Activated CD4-positive, alpha-beta T cell treated with anti-CD3 and anti-CD28 coated beads, Interleukin-2, amount 50 U/mL, for 1 hour (primary cell): ENCODE measurements around the gene SATB2.

ENCODE experiments used
- DNase-seq: peaks from one replicate; pipeline ENCODE4 v3.0.0-alpha.2; 2020

SATB2 gene

DNA sequence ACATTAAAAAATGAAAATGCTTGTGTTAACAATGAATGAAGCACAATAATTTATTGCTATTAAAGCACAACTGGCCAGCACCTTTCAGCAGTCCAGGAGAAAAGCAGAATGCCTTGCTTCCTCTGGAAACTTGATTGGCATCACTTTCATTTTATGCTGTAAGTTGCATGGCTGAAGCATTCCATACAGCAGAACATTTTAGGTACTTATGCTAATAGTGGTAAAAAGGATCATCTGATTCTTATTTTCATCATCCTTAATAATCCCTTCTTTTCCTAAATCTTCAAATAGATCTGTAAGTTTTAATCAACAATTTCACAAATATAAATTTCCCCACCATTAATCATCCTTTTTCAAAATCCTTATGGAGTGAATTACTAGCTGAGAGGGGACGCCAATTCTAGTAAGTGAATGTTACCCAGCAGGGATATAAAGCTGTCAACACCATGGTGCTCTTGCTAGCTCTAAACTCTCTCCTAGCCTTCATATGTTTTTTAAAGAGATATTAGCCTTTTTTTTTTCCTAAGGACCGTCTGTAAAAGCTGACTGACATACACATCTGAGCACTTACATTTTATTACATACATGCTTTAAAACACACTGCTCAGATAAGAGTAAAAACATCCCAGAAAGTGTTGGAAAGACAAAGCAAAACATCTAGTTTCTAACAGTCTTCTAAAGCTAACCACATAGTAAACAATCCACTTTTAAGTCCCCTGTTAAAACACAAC, 5.3 kb downstream of the SATB2 start:
- DNase-seq = no peak

GRCh38 chr2:199449956-199450355, 7.8 kb downstream of the SATB2 start:
- no peak for DNase-seq

DNA sequence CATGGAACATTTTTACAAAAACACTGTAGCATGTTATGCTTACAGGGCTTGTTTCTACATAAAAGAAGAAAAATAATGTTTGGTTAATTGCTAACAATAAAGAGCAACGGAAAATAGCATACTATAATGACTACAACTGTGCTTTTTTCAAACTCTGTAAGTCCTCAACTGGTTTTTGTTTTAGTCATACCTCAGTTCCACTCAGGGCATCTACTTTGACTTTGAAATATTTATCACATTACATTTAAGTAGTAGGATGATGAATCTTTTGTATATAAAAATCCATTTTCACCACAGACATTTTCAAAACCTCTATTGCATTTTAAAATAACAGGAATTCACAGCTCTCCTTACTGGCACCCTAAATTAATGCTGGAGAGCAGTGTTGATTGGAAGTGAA, 8.3 kb downstream of the SATB2 start:
- no peak for DNase-seq

DNA sequence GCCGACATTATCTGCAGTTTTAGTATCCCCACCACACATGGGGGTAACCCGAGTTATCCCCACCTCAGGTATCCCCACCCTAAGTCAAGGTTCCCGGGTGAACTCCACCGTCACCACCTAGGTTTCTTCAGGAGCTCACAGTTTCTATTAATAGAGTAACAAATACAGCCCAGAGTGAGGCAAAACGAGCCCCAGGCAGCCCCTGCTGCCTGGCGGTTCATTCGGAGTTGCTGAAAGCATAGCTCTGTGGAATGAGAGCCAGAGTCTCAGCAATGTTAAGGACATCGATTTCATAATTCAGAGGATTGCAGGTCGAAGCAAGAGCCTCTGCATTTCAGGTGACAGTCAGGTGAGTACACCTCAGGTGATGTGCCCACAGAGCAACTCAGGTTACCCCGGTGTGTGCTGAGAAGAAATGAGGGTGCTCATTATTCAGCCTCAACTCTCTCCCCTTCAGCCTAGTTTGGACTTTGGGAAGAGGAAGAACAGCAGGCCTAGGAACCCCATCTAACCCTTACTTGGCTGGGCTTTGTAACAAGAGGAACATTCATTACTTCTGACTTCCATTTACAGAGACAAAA, 10.7 kb downstream of the SATB2 start:
- no peak for DNase-seq

DNA sequence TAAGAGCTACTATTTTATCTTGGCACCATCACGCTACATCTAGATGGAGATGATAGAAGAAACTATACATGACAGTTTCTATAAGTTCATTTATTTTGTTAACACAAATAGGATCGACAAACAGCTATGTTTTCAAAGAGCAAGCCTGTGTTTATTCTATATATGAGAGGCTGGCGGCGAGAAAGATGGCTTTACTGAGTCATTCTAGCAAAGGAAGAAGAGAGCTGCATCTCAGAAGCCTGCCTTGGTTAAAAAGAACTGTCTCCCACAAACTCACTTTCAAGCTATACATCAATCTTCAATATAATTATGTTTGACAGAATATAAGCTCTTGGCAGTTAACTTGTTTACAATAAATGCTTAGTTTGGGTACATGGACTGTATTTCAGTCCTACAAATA, 13.0 kb downstream of the SATB2 start:
- no peak for DNase-seq

DNA sequence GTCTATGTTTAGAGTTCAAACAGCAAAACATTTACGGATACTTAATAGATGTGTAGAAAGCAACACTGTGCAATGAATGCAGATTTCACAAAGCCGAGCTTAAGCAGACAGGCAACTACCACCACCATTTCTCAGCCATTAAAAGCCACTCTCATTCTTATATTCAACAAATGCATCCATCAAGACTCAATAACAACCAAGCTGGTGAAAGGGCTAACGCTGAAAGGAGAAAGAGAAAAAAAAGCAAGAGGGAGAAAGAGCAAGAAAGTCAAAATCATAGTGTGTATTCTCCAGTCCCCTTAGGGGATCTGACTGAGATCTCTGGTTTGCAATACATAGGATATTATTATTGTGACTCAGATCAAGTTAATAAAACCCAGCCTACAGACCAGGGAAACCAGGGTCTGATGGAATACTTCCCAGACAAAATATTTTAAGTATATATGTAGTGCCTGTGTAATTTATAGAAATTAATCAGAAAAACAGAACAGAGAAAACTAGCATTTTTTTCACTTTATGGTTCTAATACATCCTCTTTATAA, 14.1 kb downstream of the SATB2 start:
- DNase-seq = no peak

GRCh38 chr2:199442173-199442572, 15.6 kb downstream of the SATB2 start:
- no peak for DNase-seq

- DNase-seq = no peak
Measured at GRCh38 chr2:199441759-199442158, 16.0 kb downstream of the SATB2 start.

DNA sequence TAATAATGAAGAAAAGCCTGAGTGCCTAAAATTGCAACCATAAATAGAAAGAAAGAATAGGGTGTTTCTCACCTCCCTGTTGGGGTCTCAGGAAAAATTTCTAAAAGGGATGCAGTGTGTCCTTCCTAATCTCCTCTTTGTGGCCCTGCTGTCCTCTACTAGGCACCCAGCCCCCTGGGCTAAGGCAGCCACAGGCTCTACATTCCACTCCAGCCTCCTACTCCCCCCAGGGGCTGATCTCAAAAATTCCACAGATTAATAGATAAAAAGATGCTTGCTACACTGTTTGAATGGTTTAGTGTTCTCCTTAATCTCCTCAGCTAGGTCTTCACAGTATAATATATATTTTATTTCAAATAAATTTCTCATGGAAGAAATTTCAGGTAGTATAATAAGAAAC, 17.6 kb downstream of the SATB2 start:
- DNase-seq = no peak

- no peak for DNase-seq
Measured at GRCh38 chr2:199439542-199439941, 18.2 kb downstream of the SATB2 start.

- DNase-seq = no peak
Measured at GRCh38 chr2:199439066-199439465, 18.7 kb downstream of the SATB2 start.

DNA sequence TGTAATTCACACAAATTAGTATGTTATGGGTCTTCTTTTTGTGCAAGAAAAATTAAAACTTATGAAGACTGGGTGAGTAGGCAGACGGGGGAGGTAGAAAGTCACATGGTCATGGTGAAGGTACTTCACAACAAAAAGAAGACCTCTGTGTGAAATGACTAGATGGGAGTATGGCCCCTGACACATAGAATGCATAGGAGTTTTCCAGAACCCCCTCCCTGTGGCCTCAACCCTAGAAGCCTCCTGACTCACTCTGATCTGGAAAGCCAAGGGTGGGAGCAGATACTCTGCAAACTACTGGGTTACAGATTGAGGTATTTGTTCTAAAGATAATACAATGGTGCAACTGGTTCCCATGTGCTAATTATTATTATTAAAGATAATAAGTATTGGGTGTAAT, 23.2 kb downstream of the SATB2 start:
- no peak for DNase-seq

DNA sequence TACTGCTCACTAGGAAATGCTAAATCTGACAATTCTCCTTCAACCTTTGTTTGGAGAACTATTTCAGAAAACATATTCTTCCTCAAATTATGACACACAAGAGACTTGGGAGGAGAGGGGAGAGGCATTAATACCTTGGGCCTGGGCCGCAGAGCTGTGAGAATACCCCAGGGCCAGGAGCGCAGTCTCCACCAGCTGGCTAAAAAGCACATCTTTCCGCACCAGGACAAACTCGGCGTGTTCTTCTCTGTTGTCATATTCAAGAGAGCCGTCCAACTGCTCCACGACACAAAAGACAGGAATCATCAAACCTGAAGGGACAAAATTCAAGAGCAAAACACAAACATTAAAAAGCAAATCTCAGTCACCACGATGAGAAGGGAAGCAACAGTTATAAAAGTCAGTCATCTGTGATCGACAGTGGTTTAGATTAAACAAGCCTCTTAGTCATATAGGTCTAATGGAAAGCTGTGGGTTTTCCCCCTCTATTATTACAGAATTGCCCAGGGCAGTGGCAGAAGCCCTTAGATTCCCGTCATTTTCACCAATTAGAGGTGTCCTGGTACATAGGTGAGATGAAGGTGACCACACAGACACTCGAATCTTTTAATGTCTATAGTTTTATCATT, 24.4 kb downstream of the SATB2 start:
- no peak for DNase-seq

DNA sequence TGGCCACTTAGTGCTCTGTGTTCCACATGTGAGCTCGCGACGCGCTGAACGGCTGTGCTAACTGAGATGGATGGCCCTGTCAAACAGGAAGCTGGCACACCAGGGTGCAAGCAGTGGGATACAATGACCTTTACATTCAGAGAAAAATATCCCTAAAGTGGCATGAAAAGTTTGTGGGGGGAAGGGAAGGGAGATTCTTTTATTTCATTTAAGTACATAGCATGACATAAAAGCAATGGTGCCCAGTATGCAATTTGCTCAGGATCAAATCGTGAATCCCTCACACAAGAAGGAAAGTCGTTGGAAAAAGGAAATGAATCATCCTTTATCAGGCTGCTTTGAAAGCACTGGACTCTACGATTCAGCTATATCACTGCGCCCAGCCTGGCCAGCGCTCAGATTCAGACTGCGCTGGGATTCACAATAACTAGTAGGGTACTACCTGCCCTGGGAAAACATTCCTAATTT, 26.0 kb downstream of the SATB2 start:
- no peak for DNase-seq

DNA sequence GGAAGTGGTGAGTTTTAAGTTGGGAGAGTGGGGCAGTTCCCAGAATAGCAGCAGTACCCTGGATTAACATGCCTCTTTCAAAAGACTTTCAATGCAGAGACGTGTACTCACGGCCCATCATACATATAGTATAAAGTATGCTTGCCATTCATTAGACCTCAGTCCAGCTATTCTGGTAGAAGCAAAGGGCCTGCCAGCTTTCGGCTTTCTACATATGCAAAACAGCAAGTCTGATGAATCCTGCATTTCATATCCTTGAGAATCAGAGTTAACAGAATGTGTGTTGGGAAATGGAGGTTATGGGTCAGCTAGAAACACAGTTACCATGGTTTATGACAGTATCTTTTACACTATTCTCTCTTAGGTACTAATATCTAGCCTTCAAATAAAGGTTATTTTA, 27.5 kb downstream of the SATB2 start:
- DNase-seq = no peak

GRCh38 chr2:199428291-199428690, 29.4 kb downstream of the SATB2 start:
- DNase-seq = no peak

DNA sequence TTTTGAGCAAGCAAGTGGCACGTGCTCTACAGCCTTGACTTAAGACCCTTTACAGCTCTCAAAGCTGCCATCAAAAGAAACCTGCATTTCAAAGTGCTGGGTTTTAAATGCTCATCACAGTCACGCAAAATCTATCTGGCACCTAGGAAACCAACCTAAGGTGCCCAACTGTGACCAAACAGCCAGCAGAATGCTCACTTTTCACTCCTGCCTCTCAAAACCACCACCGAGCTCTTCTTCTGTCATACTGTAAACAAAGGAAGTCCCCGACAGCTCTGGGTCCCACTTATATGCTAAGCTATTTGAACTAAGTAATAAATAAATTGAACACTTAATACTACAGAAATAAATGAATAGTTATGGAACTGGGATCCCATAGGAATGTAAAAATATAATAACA, 33.6 kb downstream of the SATB2 start:
- no peak for DNase-seq

DNA sequence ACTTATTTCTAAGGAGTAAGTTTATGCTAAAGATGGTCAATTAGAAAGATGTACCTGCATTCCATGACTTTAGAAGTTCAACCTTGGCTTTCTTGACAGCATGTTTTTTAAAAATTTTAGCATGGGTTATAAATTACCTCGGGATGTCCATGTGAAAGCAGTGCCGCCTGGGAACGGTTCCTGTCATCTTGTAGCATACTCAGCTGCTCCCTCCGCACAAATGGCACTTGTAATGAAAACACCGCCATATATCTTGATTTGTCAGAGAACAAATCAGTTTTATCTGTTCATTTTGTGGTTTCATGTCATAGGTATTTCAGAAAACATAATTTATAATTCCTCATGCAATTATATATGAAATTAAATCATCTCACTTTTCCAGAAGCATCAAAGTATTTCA, 38.3 kb downstream of the SATB2 start:
- DNase-seq = no peak

DNA sequence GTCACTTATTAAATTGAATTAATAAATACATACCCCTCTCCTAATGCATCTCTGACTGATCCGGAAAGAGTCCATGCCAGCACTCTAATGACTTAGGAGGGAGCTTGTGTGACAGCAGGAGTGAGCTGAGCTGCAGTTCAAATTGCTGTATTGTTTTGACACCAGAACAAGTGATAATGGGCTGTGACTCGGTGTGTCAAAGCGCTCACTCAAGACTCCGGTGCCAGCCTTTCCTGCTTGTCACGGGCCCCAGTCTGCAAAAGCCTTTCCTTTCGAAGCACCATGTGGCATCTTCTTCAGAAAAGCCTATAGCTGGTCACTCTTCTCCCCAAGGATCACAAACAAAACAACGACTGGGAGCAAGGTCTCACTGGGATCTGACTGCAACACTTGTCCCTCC, 43.3 kb downstream of the SATB2 start:
- DNase-seq = no peak

GRCh38 chr2:199414001-199414400, 43.7 kb downstream of the SATB2 start:
- no peak for DNase-seq

DNA sequence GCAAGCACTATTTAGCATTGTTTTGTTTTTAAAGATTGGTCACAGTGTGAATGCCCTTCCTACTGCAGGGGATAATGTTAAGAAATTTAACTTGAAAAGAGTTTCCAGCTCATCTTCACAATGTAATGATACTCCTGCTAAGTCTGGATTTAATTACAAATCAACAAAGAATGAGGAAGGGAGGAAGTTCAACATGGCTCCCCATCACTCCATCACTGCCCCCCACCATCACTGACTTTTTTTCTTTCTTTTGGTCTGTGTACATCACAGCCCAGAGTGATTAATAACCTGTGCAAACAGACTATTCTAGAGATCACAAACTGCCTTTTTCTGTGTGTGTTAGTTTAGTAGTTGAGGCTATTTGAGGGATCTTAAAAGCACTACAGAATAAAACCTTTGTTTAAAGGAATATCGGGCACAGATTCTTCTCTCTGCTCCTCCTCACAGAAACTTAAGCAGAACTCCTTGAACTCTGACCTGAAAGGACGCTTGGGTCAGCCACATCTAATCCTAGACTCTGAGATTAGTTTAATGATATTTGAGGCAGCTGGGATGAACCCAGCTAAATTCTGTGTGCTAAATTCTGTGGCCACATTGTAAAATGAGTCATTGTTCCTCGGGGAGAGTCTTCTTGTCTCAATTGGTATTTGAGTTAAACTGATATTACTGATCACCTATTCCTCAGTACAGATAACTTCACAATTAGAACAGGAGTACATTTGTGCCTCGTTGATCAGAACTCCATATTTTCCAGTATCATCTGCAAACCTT, 47.8 kb downstream of the SATB2 start:
- no peak for DNase-seq

DNA sequence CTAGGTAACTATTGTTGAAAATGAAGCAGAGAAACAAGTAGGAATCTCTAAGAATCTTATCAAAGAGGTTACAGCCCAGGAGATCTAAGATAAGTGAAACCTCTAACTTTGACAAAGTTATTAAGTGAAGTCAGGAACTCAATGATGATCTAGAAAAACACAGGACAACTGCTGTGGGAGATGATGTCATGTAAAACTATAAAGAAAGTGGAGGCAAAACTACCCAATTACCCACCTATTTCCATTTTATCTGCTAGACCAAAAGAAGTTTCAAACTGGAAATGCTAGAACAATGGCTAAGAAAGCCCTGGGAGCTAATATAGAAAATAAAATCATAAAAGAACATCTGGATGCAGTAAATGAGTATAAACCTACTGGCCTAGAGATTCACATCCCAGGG, 50.3 kb downstream of the SATB2 start:
- no peak for DNase-seq

DNA sequence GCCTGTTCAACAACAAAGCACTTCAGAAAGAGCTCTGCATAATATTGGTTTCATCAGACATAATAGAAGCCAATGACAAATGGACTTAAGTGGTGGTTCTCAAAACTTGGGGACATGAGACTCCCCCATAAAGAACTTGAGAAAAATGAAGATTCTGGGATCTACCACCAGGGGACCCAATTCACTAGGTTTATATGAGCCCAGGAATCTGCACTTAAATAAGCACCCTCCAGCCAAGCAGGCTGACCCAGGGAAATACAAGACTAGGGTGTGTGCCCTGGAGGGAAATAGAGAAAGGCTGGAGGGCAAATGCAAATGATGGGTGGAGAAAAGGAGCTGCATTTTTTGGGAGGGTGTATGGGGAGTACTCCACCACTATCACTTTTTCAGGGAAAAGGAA, 52.5 kb downstream of the SATB2 start:
- no peak for DNase-seq
